HepG2 (cell line): Measurements from ENCODE around the gene ST6GALNAC2. TPM values are rescaled to one million over a fixed set of nuclear protein-coding genes. Genes with fewer than 3 reads are reported as not detected.
A peak's percentile ranks its signal among the peaks of the same experiment; 100 is the strongest.

Experiments used
- AGO2 ChIP-seq: fragments of 200-400 bp; formaldehyde crosslinking; optimal IDR thresholded peaks from 2 replicates; pipeline ENCODE3; 2017; ENCODE audit warnings: mild to moderate bottlenecking, low read depth, low read length, moderate library complexity
- AHR ChIP-seq: IDR thresholded peaks from 2 replicates; pipeline ENCODE4 v1.6.1; 2018; ENCODE audit warnings: missing genetic modification reagents, missing compliant biosample characterization
- ATAD3A ChIP-seq: sonication (generic); formaldehyde crosslinking; IDR thresholded peaks from 2 replicates; pipeline ENCODE4 v1.4.0; 2020; ENCODE audit warnings: missing genetic modification reagents
- FLYWCH1 ChIP-seq: sonication (generic); formaldehyde crosslinking; IDR thresholded peaks from 2 replicates; pipeline ENCODE4 v1.8.1; 2023; ENCODE audit warnings: mild to moderate bottlenecking, missing genetic modification reagents
- FOXJ3 ChIP-seq: sonication (generic); formaldehyde crosslinking; IDR thresholded peaks from 2 replicates; pipeline ENCODE4 v1.4.0; 2020; ENCODE audit warnings: missing genetic modification reagents, mild to moderate bottlenecking, borderline replicate concordance
- GFI1 ChIP-seq: sonication (generic); formaldehyde crosslinking; IDR thresholded peaks from 2 replicates; pipeline ENCODE4 v1.5.0; 2020; ENCODE audit warnings: missing genetic modification reagents, mild to moderate bottlenecking, borderline replicate concordance
- NKX3-1 ChIP-seq: sonication (generic); formaldehyde crosslinking; IDR thresholded peaks from 2 replicates; pipeline ENCODE4 v1.5.0; 2020; ENCODE audit warnings: missing genetic modification reagents
- PCBP2 ChIP-seq: fragments of 200-400 bp; formaldehyde crosslinking; optimal IDR thresholded peaks from 2 replicates; pipeline ENCODE3; 2018; ENCODE audit warnings: low read length, low read depth; ENCODE audit not compliant: poor library complexity, severe bottlenecking
- RORA ChIP-seq: sonication (generic); formaldehyde crosslinking; IDR thresholded peaks from 2 replicates; pipeline ENCODE4 v1.5.0; 2020; ENCODE audit warnings: mild to moderate bottlenecking, missing genetic modification reagents, moderate library complexity
- SRY ChIP-seq: sonication (generic); formaldehyde crosslinking; IDR thresholded peaks from 2 replicates; pipeline ENCODE4 v1.8.0; 2022; ENCODE audit warnings: mild to moderate bottlenecking, missing genetic modification reagents
- TAF15 ChIP-seq: fragments of 200-400 bp; formaldehyde crosslinking; IDR thresholded peaks from one replicate; pipeline ENCODE4 v1.6.1; 2018; ENCODE audit warnings: mild to moderate bottlenecking, low read depth, low read length; ENCODE audit not compliant: poor library complexity, severe bottlenecking
- UBTF ChIP-seq: sonication (generic); formaldehyde crosslinking; IDR thresholded peaks from 2 replicates; pipeline ENCODE4 v1.4.0; 2020; ENCODE audit warnings: mild to moderate bottlenecking, missing genetic modification reagents
- ZBTB42 ChIP-seq: sonication (generic); formaldehyde crosslinking; IDR thresholded peaks from 2 replicates; pipeline ENCODE4 v1.5.0; 2020; ENCODE audit warnings: mild to moderate bottlenecking, missing genetic modification reagents
- ZNF138 ChIP-seq: sonication (generic); formaldehyde crosslinking; IDR thresholded peaks from 2 replicates; pipeline ENCODE4 v1.5.0; 2020; ENCODE audit warnings: mild to moderate bottlenecking, low read depth, missing genetic modification reagents
- ZNF282 ChIP-seq: fragments of 450-650 bp; IDR thresholded peaks from 2 replicates; pipeline ENCODE4 v1.6.1; 2018; ENCODE audit not compliant: partially characterized antibody
- ZNF772 ChIP-seq: sonication (generic); formaldehyde crosslinking; IDR thresholded peaks from 2 replicates; pipeline ENCODE4 v1.5.0; 2020; ENCODE audit warnings: mild to moderate bottlenecking, missing genetic modification reagents
- ZNF788 ChIP-seq: sonication (generic); formaldehyde crosslinking; IDR thresholded peaks from 2 replicates; pipeline ENCODE4 v1.5.0; 2020; ENCODE audit warnings: mild to moderate bottlenecking, missing genetic modification reagents, borderline replicate concordance
- polyA plus RNA-seq, 8 experiments: library from polyadenylated mRNA; depleted of rRNA in 3 of 8; stranded (reverse) in 7 of 8; unstranded in 1 of 8; fragments of >200 nt; fragmentation: Illumina TruSeq in 4 of 8; extraction: Trizol in 4 of 8; gene quantifications; 2 replicates each; pipeline versions ENCODE4 v1.2.1 to v1.2.3, GENCODE V29; 2011 to 2016; ENCODE audit warnings: low read depth in 4 of 8, missing spikeins in 1 of 8, mixed read lengths in 1 of 8; ENCODE audit not compliant: insufficient read depth in 1 of 8
- total RNA-seq, 5 experiments: library from RNA; depleted of rRNA; stranded (reverse); fragments of >200 nt; fragmentation: Illumina TruSeq; extraction: Trizol; gene quantifications; 2 replicates each; pipeline ENCODE4 v1.2.3, GENCODE V29; 2016; ENCODE audit warnings: low read depth in 1 of 5
- TF ChIP-seq, protein P1 (sequence below): sonication (generic); formaldehyde crosslinking; IDR thresholded peaks from 2 replicates; pipeline ENCODE4 v1.8.0; 2022; ENCODE audit warnings: mild to moderate bottlenecking, missing genetic modification reagents
- TF ChIP-seq, protein P2 (sequence below): sonication (generic); formaldehyde crosslinking; IDR thresholded peaks from 2 replicates; pipeline ENCODE4 v1.8.1; 2023; ENCODE audit warnings: mild to moderate bottlenecking, inconsistent platforms, moderate library complexity, missing genetic modification reagents, borderline replicate concordance
- TF ChIP-seq, protein P3 (sequence below): sonication (generic); formaldehyde crosslinking; IDR thresholded peaks from 2 replicates; pipeline ENCODE4 v1.4.0; 2020; ENCODE audit warnings: missing genetic modification reagents

ST6GALNAC2 gene
- total and polyA plus RNA-seq, 2 of the 13 experiments (the other 11 are each of a cell fraction or from before 2014, with no cell fraction given): 0.12 to 0.49 TPM

- TF ChIP-seq FOXJ3 (CRISPR knock-in tag): 0 out of 2 replicates have a peak, but pooled peaks have one; percentile 5
- peak; percentile 27; the same call in 1 of the 2 replicates for TF ChIP-seq RORA (CRISPR knock-in tag)
- TF ChIP-seq PCBP2: peak; percentile 54
- TF ChIP-seq SRY (CRISPR knock-in tag): no peak; the same call in 1 of the 2 replicates
- TF ChIP-seq GFI1 (CRISPR knock-in tag): peak; percentile 49; the same call in 1 of the 2 replicates
- TF ChIP-seq UBTF (CRISPR knock-in tag): peak; percentile 66
- TF ChIP-seq, protein P1, sequence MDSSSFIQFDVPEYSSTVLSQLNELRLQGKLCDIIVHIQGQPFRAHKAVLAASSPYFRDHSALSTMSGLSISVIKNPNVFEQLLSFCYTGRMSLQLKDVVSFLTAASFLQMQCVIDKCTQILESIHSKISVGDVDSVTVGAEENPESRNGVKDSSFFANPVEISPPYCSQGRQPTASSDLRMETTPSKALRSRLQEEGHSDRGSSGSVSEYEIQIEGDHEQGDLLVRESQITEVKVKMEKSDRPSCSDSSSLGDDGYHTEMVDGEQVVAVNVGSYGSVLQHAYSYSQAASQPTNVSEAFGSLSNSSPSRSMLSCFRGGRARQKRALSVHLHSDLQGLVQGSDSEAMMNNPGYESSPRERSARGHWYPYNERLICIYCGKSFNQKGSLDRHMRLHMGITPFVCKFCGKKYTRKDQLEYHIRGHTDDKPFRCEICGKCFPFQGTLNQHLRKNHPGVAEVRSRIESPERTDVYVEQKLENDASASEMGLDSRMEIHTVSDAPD (CRISPR knock-in tag): no peak; the same call in 1 of the 2 replicates
- TF ChIP-seq ZBTB42 (CRISPR knock-in tag): peak; percentile 18; the same call in 1 of the 2 replicates
- no peak; the same call in 1 of the 2 replicates for TF ChIP-seq NKX3-1 (CRISPR knock-in tag)
- TF ChIP-seq, protein P2, sequence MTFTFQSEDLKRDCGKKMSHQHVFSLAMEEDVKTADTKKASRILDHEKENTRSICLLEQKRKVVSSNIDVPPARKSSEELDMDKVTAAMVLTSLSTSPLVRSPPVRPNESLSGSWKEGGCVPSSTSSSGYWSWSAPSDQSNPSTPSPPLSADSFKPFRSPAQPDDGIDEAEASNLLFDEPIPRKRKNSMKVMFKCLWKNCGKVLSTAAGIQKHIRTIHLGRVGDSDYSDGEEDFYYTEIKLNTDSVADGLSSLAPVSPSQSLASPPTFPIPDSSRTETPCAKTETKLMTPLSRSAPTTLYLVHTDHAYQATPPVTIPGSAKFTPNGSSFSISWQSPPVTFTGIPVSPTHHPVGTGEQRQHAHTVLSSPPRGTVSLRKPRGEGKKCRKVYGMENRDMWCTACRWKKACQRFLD (CRISPR knock-in tag): peak; percentile 61; the same call in 1 of the 2 replicates
- TF ChIP-seq ZNF138 (CRISPR knock-in tag): peak; percentile 89; the same call in 1 of the 2 replicates
- TF ChIP-seq ZNF772: peak; percentile 90
- no peak for TF ChIP-seq ATAD3A (CRISPR knock-in tag)
- TF ChIP-seq, protein P3, sequence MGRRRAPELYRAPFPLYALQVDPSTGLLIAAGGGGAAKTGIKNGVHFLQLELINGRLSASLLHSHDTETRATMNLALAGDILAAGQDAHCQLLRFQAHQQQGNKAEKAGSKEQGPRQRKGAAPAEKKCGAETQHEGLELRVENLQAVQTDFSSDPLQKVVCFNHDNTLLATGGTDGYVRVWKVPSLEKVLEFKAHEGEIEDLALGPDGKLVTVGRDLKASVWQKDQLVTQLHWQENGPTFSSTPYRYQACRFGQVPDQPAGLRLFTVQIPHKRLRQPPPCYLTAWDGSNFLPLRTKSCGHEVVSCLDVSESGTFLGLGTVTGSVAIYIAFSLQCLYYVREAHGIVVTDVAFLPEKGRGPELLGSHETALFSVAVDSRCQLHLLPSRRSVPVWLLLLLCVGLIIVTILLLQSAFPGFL (CRISPR knock-in tag): no peak
- peak; percentile 85; the same call in 1 of the 2 replicates for TF ChIP-seq ZNF788
- TF ChIP-seq ZNF282: no peak
- TF ChIP-seq FLYWCH1: no peak
- no peak for TF ChIP-seq TAF15
- TF ChIP-seq AHR: peak; percentile 87
- TF ChIP-seq AGO2: peak; percentile 86
Measured at GRCh38 chr17:76557368-76558197, 28.1 kb downstream of the ST6GALNAC2 start (continued).
